AG09309 (cell line): Measurements from ENCODE around the gene HOGA1.

Source experiments
- DNase-seq: peaks from one replicate; pipeline ENCODE4 v3.0.0-alpha.2; 2010; ENCODE audit warnings: low read depth
- H3K4me3 ChIP-seq: 2 replicates; pipeline ENCODE4 v1.5.1; 2011; ENCODE audit warnings: mild to moderate bottlenecking, low read depth, low read length, moderate library complexity; ENCODE audit not compliant: control insufficient read depth
- CTCF ChIP-seq: IDR thresholded peaks from 2 replicates; pipeline ENCODE4 v1.5.1; 2011; ENCODE audit warnings: mild to moderate bottlenecking, low read depth, low read length, inconsistent platforms; ENCODE audit not compliant: insufficient read depth, control insufficient read depth; ENCODE audit errors: missing control alignments

Gene HOGA1

GRCh38 chr10:97577701-97578100, 6.5 kb upstream of the HOGA1 start:
- no peak for TF ChIP-seq CTCF
- H3K4me3 ChIP-seq = no peak overlapping the region
- DNase-seq = no peak

GRCh38 chr10:97578171-97578844, 5.9 kb upstream of the HOGA1 start:
- no peak for TF ChIP-seq CTCF
- DNase-seq = no peak

GRCh38 chr10:97580421-97581367, 3.5 kb upstream of the HOGA1 start:
- DNase-seq = no peak
- no peak for TF ChIP-seq CTCF
- no peak overlapping the region for H3K4me3 ChIP-seq

More at GRCh38 chr10:97578171-97578844, 5.9 kb upstream of the HOGA1 start:
- H3K4me3 ChIP-seq = no peak overlapping the region

- no peak for TF ChIP-seq CTCF
- DNase-seq = no peak
Measured at GRCh38 chr10:97582169-97582568, 2.0 kb upstream of the HOGA1 start.

GRCh38 chr10:97583476-97583875, 713 bp upstream of the HOGA1 start:
- TF ChIP-seq CTCF = no peak
- DNase-seq = no peak
- H3K4me3 ChIP-seq = no peak overlapping the region

More at GRCh38 chr10:97582169-97582568, 2.0 kb upstream of the HOGA1 start:
- no peak overlapping the region for H3K4me3 ChIP-seq

GRCh38 chr10:97584798-97585438, 729 bp downstream of the HOGA1 start:
- no peak for DNase-seq
- no peak overlapping the region for H3K4me3 ChIP-seq
- TF ChIP-seq CTCF = no peak
